Panc1 (cell line): Measurements from ENCODE around the gene DLG2. TPM values are rescaled to one million over a fixed set of nuclear protein-coding genes. Genes with fewer than 3 reads are reported as not detected.

Experiments
- ATAC-seq: fragments of 200-7000 bp; cut with Tn5 transposase; 2 replicates; pipeline ENCODE4 v1.9.1; 2020; ENCODE audit warnings: mild to moderate bottlenecking, moderate library complexity
- BruUV-seq: library from RNA; stranded (reverse); fragments of 400-500 nt; replicated peaks from 2 replicates; lab custom pipeline; 2021; lab: Mats Ljungman, UMichigan
- CTCF ChIA-PET: fragments of 300-600 bp; sonication (Branson Sonifier 250); formaldehyde crosslinking; loops from one replicate; lab custom pipeline; 2022; ENCODE audit warnings: antibody characterized with exemption; lab: Charles Lee
- POLR2A ChIA-PET: fragments of 300-600 bp; sonication (Branson Sonifier 250); formaldehyde crosslinking; loops from one replicate; lab custom pipeline; 2022; ENCODE audit warnings: antibody characterized with exemption; lab: Charles Lee
- DNase-seq: peaks from one replicate; pipeline ENCODE4 v3.0.0-alpha.2; 2010; ENCODE audit warnings: low read depth, low spot score
- H3K27ac ChIP-seq: 2 replicates; pipeline ENCODE4 v1.5.1; 2011; ENCODE audit warnings: mild to moderate bottlenecking, low read length, inconsistent platforms
- H3K27me3 ChIP-seq: fragments of 200-500 bp; sonication (Bioruptor generic); 2 replicates; pipeline ENCODE4 v1.6.0; 2014; ENCODE audit warnings: low read length, inconsistent platforms; ENCODE audit not compliant: control insufficient read depth, insufficient read depth
- H3K36me3 ChIP-seq: fragments of 200-500 bp; sonication (Bioruptor generic); 2 replicates; pipeline ENCODE4 v1.5.1; 2014; ENCODE audit warnings: inconsistent platforms, mild to moderate bottlenecking, low read length, moderate library complexity; ENCODE audit not compliant: control insufficient read depth, insufficient read depth
- H3K4me1 ChIP-seq: 2 replicates; pipeline ENCODE4 v1.5.1; 2011; ENCODE audit warnings: inconsistent platforms, mild to moderate bottlenecking, low read length, moderate library complexity; ENCODE audit not compliant: control insufficient read depth, insufficient read depth
- H3K4me3 ChIP-seq, 2 experiments: 2 replicates each; pipeline ENCODE4 v1.5.1; 2011 to 2012; ENCODE audit warnings: low read depth in 2 of 2, low read length in 2 of 2, mild to moderate bottlenecking in 2 of 2, inconsistent platforms in 1 of 2, moderate library complexity in 1 of 2
- H3K9me3 ChIP-seq: fragments of 200-500 bp; sonication (Bioruptor generic); 2 replicates; pipeline ENCODE4 v1.5.1; 2014; ENCODE audit warnings: low read depth, mild to moderate bottlenecking, inconsistent platforms, low read length, moderate library complexity; ENCODE audit not compliant: control insufficient read depth, insufficient read depth
- POLR2AphosphoS5 ChIP-seq: IDR thresholded peaks from 2 replicates; pipeline ENCODE4 v1.6.1; 2012; ENCODE audit warnings: mild to moderate bottlenecking, low read depth, low read length, moderate library complexity
- REST ChIP-seq, 2 experiments: IDR thresholded peaks; 2 replicates each; pipeline ENCODE4 v1.6.1; 2011 to 2012; ENCODE audit warnings: low read depth in 2 of 2, control low read depth in 1 of 2, low read length in 1 of 2, mild to moderate bottlenecking in 1 of 2, moderate library complexity in 1 of 2; ENCODE audit not compliant: insufficient read depth in 1 of 2
- SIN3A ChIP-seq: IDR thresholded peaks from 2 replicates; pipeline ENCODE4 v1.6.1; 2012; ENCODE audit warnings: low read depth, mild to moderate bottlenecking, low read length, moderate library complexity, borderline replicate concordance; ENCODE audit not compliant: insufficient read depth
- TCF7L2 ChIP-seq: IDR thresholded peaks from 2 replicates; pipeline ENCODE4 v1.6.1; 2011; ENCODE audit warnings: mild to moderate bottlenecking, low read depth, low read length, inconsistent platforms
- in situ Hi-C: cut with HindIII; loops from 2 replicates; pipeline ENCODE4 v1.10.0; 2016; ENCODE audit warnings: low sequenced_read_pairs, low pct_unique_long_range_greater_than_20kb
- intact Hi-C: fragments of 100-400 bp; cut with micrococcal nuclease; formaldehyde crosslinking; loops from one replicate; pipeline ENCODE4 v1.10.0; 2022; ENCODE audit not compliant: unreplicated experiment
- total RNA-seq: library from RNA; stranded (reverse); gene quantifications from one replicate; pipeline ENCODE4 v1.2.1, GENCODE V29; 2021; ENCODE audit not compliant: unreplicated experiment
- TF ChIP-seq, protein P1 (sequence below): fragments of 450-650 bp; IDR thresholded peaks from 2 replicates; pipeline ENCODE4 v1.5.1; 2017; ENCODE audit warnings: mild to moderate bottlenecking

Gene DLG2
- total RNA-seq, 1 experiment from 2014 or later, result 4.2 TPM

DNA sequence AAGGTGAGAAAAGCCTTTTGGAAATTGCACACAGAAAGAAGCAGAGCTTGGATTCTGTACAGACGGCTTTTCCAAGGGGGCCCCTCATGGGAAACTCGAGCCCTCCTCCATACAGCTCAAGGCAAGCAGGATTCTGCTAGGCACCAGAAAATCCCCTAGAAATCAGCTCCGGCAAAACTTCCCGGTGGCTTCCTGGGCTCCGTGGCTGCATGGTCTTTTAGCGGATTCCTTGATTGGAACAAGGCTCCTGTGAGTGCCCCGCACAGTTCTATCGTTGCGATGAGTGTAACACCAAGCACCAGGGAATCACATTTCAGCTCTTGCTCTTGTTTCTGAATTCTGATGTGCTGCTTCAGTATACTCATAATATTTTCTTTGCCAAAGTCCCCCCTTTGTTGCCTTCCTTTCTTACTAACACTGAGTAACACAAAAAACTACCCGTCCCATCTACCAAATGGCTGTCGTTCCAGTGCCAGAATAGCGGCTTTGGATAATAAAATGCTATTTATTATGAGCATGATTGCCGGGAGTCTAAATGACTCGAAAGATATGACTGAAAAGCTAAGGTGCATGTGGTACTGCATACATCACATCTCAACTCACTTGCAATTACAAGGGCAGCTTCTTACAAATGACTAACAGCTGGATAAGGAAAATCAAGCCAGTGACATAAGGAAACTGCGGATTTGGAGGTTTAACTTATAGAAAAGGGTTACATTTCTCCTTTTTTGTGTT lies 494.1 kb downstream of the DLG2 start:
- DNase-seq, result no peak
- POLR2A ChIA-PET, result no interaction called here
- CTCF ChIA-PET, result no interaction called here
- no peaks in the 10 kb centered on the region for H3K36me3 ChIP-seq
- H3K27me3 ChIP-seq, result no peaks in the 10 kb centered on the region
- TF ChIP-seq REST (IDR thresholded peaks at IDR 0.05; ENCODE audit: insufficient read depth in 1 of 2, low read depth in 2 of 2, low read length in 1 of 2) (no peak), POLR2AphosphoS5 (no peak), TCF7L2 (no peak), SIN3A (no peak)
- TF ChIP-seq, protein P1, sequence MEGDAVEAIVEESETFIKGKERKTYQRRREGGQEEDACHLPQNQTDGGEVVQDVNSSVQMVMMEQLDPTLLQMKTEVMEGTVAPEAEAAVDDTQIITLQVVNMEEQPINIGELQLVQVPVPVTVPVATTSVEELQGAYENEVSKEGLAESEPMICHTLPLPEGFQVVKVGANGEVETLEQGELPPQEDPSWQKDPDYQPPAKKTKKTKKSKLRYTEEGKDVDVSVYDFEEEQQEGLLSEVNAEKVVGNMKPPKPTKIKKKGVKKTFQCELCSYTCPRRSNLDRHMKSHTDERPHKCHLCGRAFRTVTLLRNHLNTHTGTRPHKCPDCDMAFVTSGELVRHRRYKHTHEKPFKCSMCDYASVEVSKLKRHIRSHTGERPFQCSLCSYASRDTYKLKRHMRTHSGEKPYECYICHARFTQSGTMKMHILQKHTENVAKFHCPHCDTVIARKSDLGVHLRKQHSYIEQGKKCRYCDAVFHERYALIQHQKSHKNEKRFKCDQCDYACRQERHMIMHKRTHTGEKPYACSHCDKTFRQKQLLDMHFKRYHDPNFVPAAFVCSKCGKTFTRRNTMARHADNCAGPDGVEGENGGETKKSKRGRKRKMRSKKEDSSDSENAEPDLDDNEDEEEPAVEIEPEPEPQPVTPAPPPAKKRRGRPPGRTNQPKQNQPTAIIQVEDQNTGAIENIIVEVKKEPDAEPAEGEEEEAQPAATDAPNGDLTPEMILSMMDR, result no peak
- in situ Hi-C loops, result no loop called here
- BruUV-seq, result no TSS peak
- no peak overlapping the region for H3K27ac ChIP-seq
- no peak overlapping the region for H3K4me3 ChIP-seq
- H3K4me1 ChIP-seq, result no peaks in the 10 kb centered on the region
- no peaks in the 10 kb centered on the region for H3K9me3 ChIP-seq
- ATAC-seq, result no peak
- intact Hi-C loops, result no loop called here

GRCh38 chr11:85127349-85127748 lies 499.8 kb downstream of the DLG2 start:
- Histone ChIP-seq H3K4me3 (no peak overlapping the region), H3K4me1 (no peaks in the 10 kb centered on the region), H3K27me3 (no peaks in the 10 kb centered on the region), H3K36me3 (no peaks in the 10 kb centered on the region), H3K9me3 (no peaks in the 10 kb centered on the region), H3K27ac (no peak overlapping the region)
- DNase-seq (no peak), ATAC-seq (no peak)
- no peak for TF ChIP-seq TCF7L2
- no peak for TF ChIP-seq SIN3A
- no peak for TF ChIP-seq POLR2AphosphoS5
- TF ChIP-seq, protein P1, result no peak
- TF ChIP-seq REST (IDR thresholded peaks at IDR 0.05; ENCODE audit: insufficient read depth in 1 of 2, low read depth in 2 of 2, low read length in 1 of 2), result no peak
- intact Hi-C loops, result no loop called here
- CTCF ChIA-PET, result no interaction called here
- POLR2A ChIA-PET, result no interaction called here
- in situ Hi-C loops, result no loop called here
- BruUV-seq, result no TSS peak
